KMS-11 (cell line): Measurements from ENCODE around the gene TMPRSS13.

Experiments
- H2AFZ ChIP-seq: fragments of 200-600 bp; sonication (generic); 2 replicates; pipeline ENCODE4 v1.6.1; 2016; ENCODE audit warnings: antibody characterized with exemption, mixed run types, low read depth
- H3K27ac ChIP-seq: fragments of 200-600 bp; sonication (generic); 2 replicates; pipeline ENCODE4 v1.6.1; 2016; ENCODE audit warnings: mild to moderate bottlenecking, mixed run types
- H3K27me3 ChIP-seq: fragments of 200-600 bp; sonication (generic); 2 replicates; pipeline ENCODE4 v1.6.1; 2017; ENCODE audit warnings: mild to moderate bottlenecking, low read depth, mixed run types, moderate library complexity; ENCODE audit not compliant: insufficient read depth
- H3K36me3 ChIP-seq: fragments of 200-600 bp; sonication (generic); 2 replicates; pipeline ENCODE4 v1.6.1; 2017; ENCODE audit warnings: mild to moderate bottlenecking, mixed run types; ENCODE audit not compliant: insufficient read depth
- H3K4me1 ChIP-seq: fragments of 200-600 bp; sonication (generic); 2 replicates; pipeline ENCODE4 v1.6.1; 2016; ENCODE audit warnings: mild to moderate bottlenecking, low read depth, mixed run types; ENCODE audit not compliant: poor library complexity, severe bottlenecking
- H3K4me2 ChIP-seq: fragments of 200-600 bp; sonication (generic); 2 replicates; pipeline ENCODE4 v1.7.0; 2016; ENCODE audit warnings: mild to moderate bottlenecking, mixed run types
- H3K4me3 ChIP-seq: fragments of 200-600 bp; sonication (generic); IDR thresholded peaks from 2 replicates; pipeline ENCODE4 v1.6.1; 2017; ENCODE audit warnings: low read depth, low read length, mixed read lengths; ENCODE audit not compliant: insufficient read depth
- H3K79me2 ChIP-seq: fragments of 200-600 bp; sonication (generic); 2 replicates; pipeline ENCODE4 v1.6.1; 2016; ENCODE audit warnings: low read depth, mixed run types; ENCODE audit not compliant: insufficient read depth
- H3K9ac ChIP-seq: fragments of 200-600 bp; sonication (generic); 2 replicates; pipeline ENCODE4 v1.6.1; 2016; ENCODE audit warnings: mild to moderate bottlenecking, mixed run types
- H4K20me1 ChIP-seq: fragments of 200-600 bp; sonication (generic); 2 replicates; pipeline ENCODE4 v1.6.1; 2016; ENCODE audit warnings: mild to moderate bottlenecking, mixed run types; ENCODE audit not compliant: insufficient read depth
- CTCF ChIP-seq: fragments of 200-600 bp; sonication (generic); conservative IDR thresholded peaks from 2 replicates; pipeline ENCODE4 v1.6.1; 2017; ENCODE audit warnings: low read depth, mild to moderate bottlenecking, antibody characterized with exemption, low read length, moderate library complexity, mixed read lengths

The TMPRSS13 gene

DNA sequence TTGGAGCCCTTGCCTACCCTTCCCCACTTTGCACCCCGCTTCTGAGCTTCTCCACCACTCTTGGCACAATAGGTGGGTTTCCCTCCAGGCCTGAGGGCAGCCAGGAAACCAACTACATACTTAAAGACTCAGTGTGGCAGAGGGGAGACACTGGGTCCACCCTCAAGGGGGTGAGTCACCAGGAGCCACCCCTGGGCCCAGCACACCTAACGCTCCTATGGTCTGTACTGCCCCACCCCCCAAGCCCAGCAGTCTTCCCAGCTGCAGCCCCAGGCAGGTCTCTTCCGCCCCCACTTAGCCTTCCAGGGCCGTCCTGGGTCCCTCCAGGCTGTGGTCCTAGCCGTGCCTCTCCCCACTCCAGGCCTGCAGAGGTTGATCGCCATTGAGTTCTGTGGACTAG, 3.2 kb upstream of the TMPRSS13 start:
- no peaks in the 10 kb centered on the region for H4K20me1 ChIP-seq
- no peak overlapping the region for H3K4me2 ChIP-seq
- H2AFZ ChIP-seq, result no peak overlapping the region
- H3K4me1 ChIP-seq, result no peaks in the 10 kb centered on the region
- TF ChIP-seq CTCF, result no peak
- no peak overlapping the region for H3K9ac ChIP-seq
- no peaks in the 10 kb centered on the region for H3K36me3 ChIP-seq
- H3K27ac ChIP-seq, result no peak overlapping the region
- no peaks in the 10 kb centered on the region for H3K79me2 ChIP-seq
- H3K27me3 ChIP-seq, result no peaks in the 10 kb centered on the region
- H3K4me3 ChIP-seq, result no peak overlapping the region

DNA sequence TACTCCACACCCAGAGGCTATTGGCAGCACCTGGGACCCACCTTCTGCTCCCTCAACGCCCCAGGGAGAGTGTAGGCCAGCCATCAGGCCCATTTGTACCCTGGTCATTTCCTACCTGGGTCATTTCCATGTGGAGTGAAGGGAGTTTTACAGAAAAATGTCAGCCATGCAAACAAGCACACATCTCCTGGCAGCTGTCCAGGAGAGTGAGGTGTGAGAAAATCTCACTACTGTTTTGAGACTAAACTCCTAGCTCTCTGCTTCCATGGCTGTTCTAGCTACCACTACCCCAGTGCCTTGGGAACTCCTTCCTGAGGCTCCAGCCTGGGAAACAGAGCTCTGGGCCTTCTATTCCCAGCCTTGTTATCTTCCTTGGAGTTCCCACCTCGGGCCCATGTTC, 2.8 kb upstream of the TMPRSS13 start:
- TF ChIP-seq CTCF, result no peak
- no peaks in the 10 kb centered on the region for H3K36me3 ChIP-seq
- H3K27me3 ChIP-seq, result no peaks in the 10 kb centered on the region
- H3K4me1 ChIP-seq, result no peaks in the 10 kb centered on the region
- no peak overlapping the region for H3K4me3 ChIP-seq
- no peaks in the 10 kb centered on the region for H4K20me1 ChIP-seq
- no peak overlapping the region; the same call in 1 of the 2 replicates for H2AFZ ChIP-seq
- H3K79me2 ChIP-seq, result no peaks in the 10 kb centered on the region
- no peak overlapping the region for H3K27ac ChIP-seq
- no peak overlapping the region for H3K9ac ChIP-seq
- no peak overlapping the region for H3K4me2 ChIP-seq

GRCh38 chr11:117931331-117931950, 2.2 kb upstream of the TMPRSS13 start:
- H3K4me2 ChIP-seq, result no peak overlapping the region

DNA sequence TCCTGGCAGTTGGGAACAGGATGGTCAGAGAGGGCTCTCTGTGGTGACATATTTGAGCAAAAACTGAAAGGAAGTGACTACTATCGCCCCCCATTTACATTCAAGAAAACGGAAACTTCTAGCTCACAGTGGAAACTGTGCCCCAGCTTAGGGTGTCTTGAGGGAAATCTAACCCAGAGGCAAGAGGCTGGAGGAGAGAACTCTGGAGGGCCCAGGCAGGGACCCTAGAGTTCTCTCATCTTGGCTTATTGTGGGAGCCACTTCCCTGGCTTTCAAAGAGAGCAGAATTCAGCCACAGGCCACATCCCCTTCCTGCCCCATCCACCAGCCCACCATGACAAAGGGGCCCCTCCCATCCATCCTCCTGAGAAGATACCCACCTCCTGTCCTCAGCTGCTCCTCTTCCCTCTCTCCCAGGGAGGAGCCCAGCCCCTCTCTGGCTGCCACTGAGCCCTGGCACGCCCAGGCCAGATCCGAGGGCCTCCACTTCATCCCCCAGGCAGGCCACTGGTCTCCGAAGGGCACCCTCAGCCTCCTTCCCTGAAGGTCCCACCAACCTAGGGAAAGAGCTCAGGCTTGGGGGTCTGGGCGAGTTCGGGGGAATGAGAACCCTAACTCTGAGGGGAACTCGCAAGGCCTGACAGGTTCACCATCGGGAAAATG, 1.6 kb upstream of the TMPRSS13 start:
- Histone ChIP-seq H3K79me2 (no peaks in the 10 kb centered on the region), H3K27me3 (no peaks in the 10 kb centered on the region), H2AFZ (no peak overlapping the region), H3K4me1 (no peaks in the 10 kb centered on the region), H3K27ac (no peak overlapping the region), H3K4me3 (no peak overlapping the region), H3K4me2 (no peak overlapping the region), H3K36me3 (no peaks in the 10 kb centered on the region), H3K9ac (no peak overlapping the region), H4K20me1 (no peaks in the 10 kb centered on the region)
- no peak for TF ChIP-seq CTCF

More at GRCh38 chr11:117931331-117931950, 2.2 kb upstream of the TMPRSS13 start:
- Histone ChIP-seq H3K4me1 (no peaks in the 10 kb centered on the region), H3K36me3 (no peaks in the 10 kb centered on the region), H4K20me1 (no peaks in the 10 kb centered on the region), H3K9ac (no peak overlapping the region), H3K4me3 (no peak overlapping the region), H3K27me3 (no peaks in the 10 kb centered on the region), H2AFZ (no peak overlapping the region; the same call in 1 of the 2 replicates), H3K27ac (no peak overlapping the region), H3K79me2 (no peaks in the 10 kb centered on the region)
- TF ChIP-seq CTCF, result no peak
